ENCODE results near the gene PCDH9.

DNA sequence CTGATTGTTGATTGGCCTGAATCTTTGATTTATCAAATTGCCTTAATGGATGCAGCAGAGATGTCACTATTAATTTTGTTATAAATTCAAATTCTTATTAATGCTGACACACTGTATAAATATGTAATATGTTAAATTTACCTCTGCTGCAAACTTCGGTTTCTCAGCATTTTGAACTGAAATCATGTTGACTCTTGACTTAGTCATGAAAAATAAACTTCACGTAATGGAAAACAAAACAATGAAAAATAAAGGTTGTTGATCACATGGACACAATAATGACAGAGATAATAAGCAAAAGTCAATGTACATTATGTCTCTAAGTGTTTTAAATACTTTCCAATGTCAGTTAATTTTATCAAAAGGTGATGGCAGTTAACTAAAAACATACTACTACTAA lies 827.6 kb downstream of the PCDH9 start:
- TF ChIP-seq, protein P1, sequence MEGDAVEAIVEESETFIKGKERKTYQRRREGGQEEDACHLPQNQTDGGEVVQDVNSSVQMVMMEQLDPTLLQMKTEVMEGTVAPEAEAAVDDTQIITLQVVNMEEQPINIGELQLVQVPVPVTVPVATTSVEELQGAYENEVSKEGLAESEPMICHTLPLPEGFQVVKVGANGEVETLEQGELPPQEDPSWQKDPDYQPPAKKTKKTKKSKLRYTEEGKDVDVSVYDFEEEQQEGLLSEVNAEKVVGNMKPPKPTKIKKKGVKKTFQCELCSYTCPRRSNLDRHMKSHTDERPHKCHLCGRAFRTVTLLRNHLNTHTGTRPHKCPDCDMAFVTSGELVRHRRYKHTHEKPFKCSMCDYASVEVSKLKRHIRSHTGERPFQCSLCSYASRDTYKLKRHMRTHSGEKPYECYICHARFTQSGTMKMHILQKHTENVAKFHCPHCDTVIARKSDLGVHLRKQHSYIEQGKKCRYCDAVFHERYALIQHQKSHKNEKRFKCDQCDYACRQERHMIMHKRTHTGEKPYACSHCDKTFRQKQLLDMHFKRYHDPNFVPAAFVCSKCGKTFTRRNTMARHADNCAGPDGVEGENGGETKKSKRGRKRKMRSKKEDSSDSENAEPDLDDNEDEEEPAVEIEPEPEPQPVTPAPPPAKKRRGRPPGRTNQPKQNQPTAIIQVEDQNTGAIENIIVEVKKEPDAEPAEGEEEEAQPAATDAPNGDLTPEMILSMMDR (IDR thresholded peaks at IDR 0.05; ENCODE audit: insufficient read depth, low read length) = no peak
- TF ChIP-seq GABPA (IDR thresholded peaks at IDR 0.05; ENCODE audit: low read depth) (no peak), SPI1 (IDR thresholded peaks at IDR 0.05; ENCODE audit: borderline replicate concordance, low read depth) (no peak)
